ENCODE data around the gene MEPCE. TPM values are rescaled to one million over a fixed set of nuclear protein-coding genes. Genes with fewer than 3 reads are reported as not detected.

The MEPCE gene
- total RNA-seq, 2 experiments from 2014 or later: 48.5 to 49.0 TPM

- Mint-ChIP-seq H3K27ac (peak overlapping the region; percentile 86), H3K9me3 (no peaks in the 10 kb centered on the region), H3K36me3 (peaks cover 28% of the 10 kb centered on the region), H3K4me1 (peaks cover 30% of the 10 kb centered on the region), H3K4me3 (peak overlapping the region; percentile 100), H3K27me3 (no peaks in the 10 kb centered on the region)
- peak; percentile 75 for DNase-seq
- POLR2A ChIA-PET: interaction anchor here (0.5 to 2.1 kb wide), 12 partner anchors 8 to 339 kb away, joined by 3 to 13 read pairs (median 4); partner anchors contain the start of genes AGFG2, FBXO24, LRCH4 and ZCWPW1
- no peak for ATAC-seq (ENCODE audit: low read depth)
These were observed 47.6 kb downstream of the MEPCE start for GRCh38 chr7:100476903-100477870.

GRCh38 chr7:100477871-100478267 lies 48.2 kb downstream of the MEPCE start:
- POLR2A ChIA-PET: interaction anchor here (0.6 to 2.2 kb wide), 13 partner anchors 8 to 205 kb away, joined by 3 to 13 read pairs (median 4); partner anchors contain the start of genes AGFG2 and ZCWPW1
- Mint-ChIP-seq H3K4me3 (peak overlapping the region; percentile 100), H3K36me3 (peaks cover 28% of the 10 kb centered on the region), H3K27me3 (no peaks in the 10 kb centered on the region), H3K9me3 (no peaks in the 10 kb centered on the region), H3K4me1 (peaks cover 33% of the 10 kb centered on the region), H3K27ac (peak overlapping the region; percentile 99)
- peak; percentile 58 for DNase-seq
- ATAC-seq (ENCODE audit: low read depth): no peak

- Mint-ChIP-seq H3K9me3 (no peaks in the 10 kb centered on the region), H3K4me1 (peaks cover 28% of the 10 kb centered on the region), H3K27ac (peak within 1 kb of the TSS; percentile 99), H3K27me3 (peaks cover 3% of the 10 kb centered on the region), H3K36me3 (peaks cover 22% of the 10 kb centered on the region), H3K4me3 (peak within 1 kb of the TSS; percentile 100)
- DNase-seq (peak; percentile 93), ATAC-seq (ENCODE audit: low read depth) (peak; percentile 78)
- POLR2A ChIA-PET: interaction anchor here (0.6 to 2.2 kb wide), 24 partner anchors 9 to 378 kb away, joined by 3 to 13 read pairs (median 4); partner anchors contain the start of genes AGFG2, AP4M1, FBXO24 and LRCH4
These were observed 49.5 kb downstream of the MEPCE start, which contains the start of gene TSC22D4 for GRCh38 chr7:100478958-100479660. Gene TSC22D4 (minus strand): TSS chr7:100479214. CDS start chr7:100478038, 1,176 bp downstream.

GRCh38 chr7:100481466-100481865 lies 51.8 kb downstream of the MEPCE start:
- Mint-ChIP-seq H3K27me3 (peaks cover 5% of the 10 kb centered on the region), H3K4me3 (no peak overlapping the region), H3K36me3 (peaks cover 11% of the 10 kb centered on the region), H3K9me3 (no peaks in the 10 kb centered on the region), H3K27ac (no peak overlapping the region), H3K4me1 (peaks cover 14% of the 10 kb centered on the region)
- POLR2A ChIA-PET: no interaction called here
- ATAC-seq (ENCODE audit: low read depth) (no peak), DNase-seq (no peak)

- no peak for DNase-seq
- POLR2A ChIA-PET: interaction anchor here (1.0 to 1.3 kb wide), 4 partner anchors 13 to 104 kb away, joined by 4 to 7 read pairs (median 4); partner anchors contain the start of genes AGFG2 and FBXO24
- no peak for ATAC-seq (ENCODE audit: low read depth)
- H3K27ac Mint-ChIP-seq: peak overlapping the region; percentile 67
- peaks cover 5% of the 10 kb centered on the region for H3K27me3 Mint-ChIP-seq
- H3K4me3 Mint-ChIP-seq: peak overlapping the region; percentile 82
- peaks cover 4% of the 10 kb centered on the region for H3K36me3 Mint-ChIP-seq
- no peaks in the 10 kb centered on the region for H3K9me3 Mint-ChIP-seq
- H3K4me1 Mint-ChIP-seq: peaks cover 9% of the 10 kb centered on the region
These were observed 53.1 kb downstream of the MEPCE start for GRCh38 chr7:100482728-100483089.

- peak overlapping the region; percentile 82 for H3K4me3 Mint-ChIP-seq
- H3K27ac Mint-ChIP-seq: peak overlapping the region; percentile 67
- peaks cover 2% of the 10 kb centered on the region for H3K36me3 Mint-ChIP-seq
- H3K27me3 Mint-ChIP-seq: peaks cover 5% of the 10 kb centered on the region
- POLR2A ChIA-PET: interaction anchor here (0.6 to 1.3 kb wide), 5 partner anchors 14 to 169 kb away, joined by 3 to 7 read pairs (median 4); partner anchors contain the start of genes AGFG2 and FBXO24
- peak; percentile 93 for DNase-seq
- peak; percentile 34 for ATAC-seq (ENCODE audit: low read depth)
- H3K4me1 Mint-ChIP-seq: peaks cover 9% of the 10 kb centered on the region
- no peaks in the 10 kb centered on the region for H3K9me3 Mint-ChIP-seq
These were observed 53.6 kb downstream of the MEPCE start for GRCh38 chr7:100483090-100483721.

Other genes starting within 250 kb of the MEPCE start
- 10 to 100 TPM; 86.1 to 86.2 TPM for gene PVRIG, start 209.9 kb upstream of the MEPCE start, total RNA-seq
- not detected for gene SPDYE3, start 122.1 kb upstream of the MEPCE start, total RNA-seq
- 10 to 100 TPM; 91.3 to 96.4 TPM for gene PILRB, start 71.7 kb upstream of the MEPCE start, total RNA-seq
- 1 to 10 TPM; 4.1 to 5.1 TPM for gene PILRA, start 56.3 kb upstream of the MEPCE start, total RNA-seq
- 1 to 10 TPM; 6.2 to 6.5 TPM for gene ZCWPW1, start 1.1 kb upstream of the MEPCE start, total RNA-seq
- gene PPP1R35, start 6.7 kb downstream of the MEPCE start, total RNA-seq: 10 to 100 TPM; 84.4 to 93.6 TPM
- 1 to 10 TPM; 3.5 to 5.9 TPM for gene SPACDR, start 34.4 kb downstream of the MEPCE start, total RNA-seq
- gene TSC22D4, start 49.4 kb downstream of the MEPCE start, total RNA-seq: 100 to 1,000 TPM; 157 to 159 TPM
- gene NYAP1, start 54.1 kb downstream of the MEPCE start, total RNA-seq: under 1 TPM; 0.42 to 0.54 TPM
- gene AGFG2, start 109.4 kb downstream of the MEPCE start, total RNA-seq: 10 to 100 TPM; 51.6 to 54.7 TPM
- gene SAP25, start 144.1 kb downstream of the MEPCE start, total RNA-seq: 10 to 100 TPM; 54.3 to 57.6 TPM
- 100 to 1,000 TPM; 239 to 258 TPM for gene LRCH4, start 156.3 kb downstream of the MEPCE start, total RNA-seq
- gene FBXO24, start 156.5 kb downstream of the MEPCE start, total RNA-seq: 1 to 10 TPM; 1.1 to 1.2 TPM
- gene PCOLCE, start 172.5 kb downstream of the MEPCE start, total RNA-seq: 10 to 100 TPM; 14.4 to 16.4 TPM
- 10 to 100 TPM; 27.4 TPM for gene MOSPD3, start 182.7 kb downstream of the MEPCE start, total RNA-seq
- 10 to 100 TPM in 1 of 2 experiments, 1 to 10 TPM in 1; 9.1 to 11.0 TPM for gene TFR2, start 211.7 kb downstream of the MEPCE start, total RNA-seq
- gene ACTL6B, start 226.6 kb downstream of the MEPCE start, total RNA-seq: not detected
- gene GNB2, start 243.9 kb downstream of the MEPCE start, total RNA-seq: 100 to 1,000 TPM; 203 to 216 TPM

Data from activated naive CD8-positive, alpha-beta T cell treated with anti-CD3 and anti-CD28 coated beads, Interleukin-2, amount 10 ng/mL, durations not matched to agents 7 days and 5 days (primary cell).